ENCODE results near the gene SLC26A9. TPM values are rescaled to one million over a fixed set of nuclear protein-coding genes. Genes with fewer than 3 reads are reported as not detected.

The SLC26A9 gene
- total RNA-seq, 1 donor from 2014 or later, result not detected

DNA sequence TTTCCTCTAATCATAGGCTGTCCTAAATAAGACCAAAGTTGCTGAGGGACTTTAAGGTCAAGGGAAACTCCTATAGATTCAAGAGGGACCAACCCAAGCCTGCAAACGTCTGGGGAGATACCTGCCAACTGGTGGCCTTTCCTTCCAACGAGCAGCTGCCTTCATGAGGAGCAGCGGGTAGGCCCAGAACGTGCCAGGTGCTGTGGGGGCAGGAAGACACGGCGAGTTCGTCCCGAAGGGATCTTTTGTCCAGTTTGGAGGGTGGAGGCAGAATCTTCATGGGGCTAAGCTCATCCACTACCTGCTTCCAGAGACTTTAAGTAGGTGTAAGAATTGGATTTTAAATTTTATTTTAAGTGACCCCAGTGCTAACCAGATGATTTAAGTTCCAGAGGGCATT is 26.0 kb upstream of the SLC26A9 start:
- Histone ChIP-seq H3K27ac (no peak overlapping the region), H3K79me2 (ENCODE audit: low read depth) (no peaks in the 10 kb centered on the region), H3K27me3 (no peaks in the 10 kb centered on the region), H4K20me1 (ENCODE audit: low read depth) (peaks cover 3% of the 10 kb centered on the region), H2AFZ (replicated peaks) (no peak overlapping the region), H3K4me3 (no peak overlapping the region), H3K9ac (no peak overlapping the region), H3K9me3 (ENCODE audit: low read depth) (no peaks in the 10 kb centered on the region), H3K4me2 (no peak overlapping the region), H3K36me3 (no peaks in the 10 kb centered on the region), H3F3A (ENCODE audit: low read depth) (peaks cover 12% of the 10 kb centered on the region), H3K4me1 (peaks cover 19% of the 10 kb centered on the region)
- Mint-ChIP-seq H3K4me1 (peaks cover 17% of the 10 kb centered on the region), H3K27ac (no peak overlapping the region), H3K4me3 (no peak overlapping the region), H3K27me3 (ENCODE audit: insufficient read depth, low read depth) (peaks cover 7% of the 10 kb centered on the region), H3K9me3 (no peaks in the 10 kb centered on the region), H3K36me3 (no peaks in the 10 kb centered on the region)
- TF ChIP-seq, protein P1, sequence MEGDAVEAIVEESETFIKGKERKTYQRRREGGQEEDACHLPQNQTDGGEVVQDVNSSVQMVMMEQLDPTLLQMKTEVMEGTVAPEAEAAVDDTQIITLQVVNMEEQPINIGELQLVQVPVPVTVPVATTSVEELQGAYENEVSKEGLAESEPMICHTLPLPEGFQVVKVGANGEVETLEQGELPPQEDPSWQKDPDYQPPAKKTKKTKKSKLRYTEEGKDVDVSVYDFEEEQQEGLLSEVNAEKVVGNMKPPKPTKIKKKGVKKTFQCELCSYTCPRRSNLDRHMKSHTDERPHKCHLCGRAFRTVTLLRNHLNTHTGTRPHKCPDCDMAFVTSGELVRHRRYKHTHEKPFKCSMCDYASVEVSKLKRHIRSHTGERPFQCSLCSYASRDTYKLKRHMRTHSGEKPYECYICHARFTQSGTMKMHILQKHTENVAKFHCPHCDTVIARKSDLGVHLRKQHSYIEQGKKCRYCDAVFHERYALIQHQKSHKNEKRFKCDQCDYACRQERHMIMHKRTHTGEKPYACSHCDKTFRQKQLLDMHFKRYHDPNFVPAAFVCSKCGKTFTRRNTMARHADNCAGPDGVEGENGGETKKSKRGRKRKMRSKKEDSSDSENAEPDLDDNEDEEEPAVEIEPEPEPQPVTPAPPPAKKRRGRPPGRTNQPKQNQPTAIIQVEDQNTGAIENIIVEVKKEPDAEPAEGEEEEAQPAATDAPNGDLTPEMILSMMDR (IDR thresholded peaks at IDR 0.05), result no peak
- TF ChIP-seq EZH2 (IDR thresholded peaks at IDR 0.05) (no peak), EZH2phosphoT487 (IDR thresholded peaks at IDR 0.05) (no peak)
- DNase-seq (ENCODE audit: low spot score), result no peak

DNA sequence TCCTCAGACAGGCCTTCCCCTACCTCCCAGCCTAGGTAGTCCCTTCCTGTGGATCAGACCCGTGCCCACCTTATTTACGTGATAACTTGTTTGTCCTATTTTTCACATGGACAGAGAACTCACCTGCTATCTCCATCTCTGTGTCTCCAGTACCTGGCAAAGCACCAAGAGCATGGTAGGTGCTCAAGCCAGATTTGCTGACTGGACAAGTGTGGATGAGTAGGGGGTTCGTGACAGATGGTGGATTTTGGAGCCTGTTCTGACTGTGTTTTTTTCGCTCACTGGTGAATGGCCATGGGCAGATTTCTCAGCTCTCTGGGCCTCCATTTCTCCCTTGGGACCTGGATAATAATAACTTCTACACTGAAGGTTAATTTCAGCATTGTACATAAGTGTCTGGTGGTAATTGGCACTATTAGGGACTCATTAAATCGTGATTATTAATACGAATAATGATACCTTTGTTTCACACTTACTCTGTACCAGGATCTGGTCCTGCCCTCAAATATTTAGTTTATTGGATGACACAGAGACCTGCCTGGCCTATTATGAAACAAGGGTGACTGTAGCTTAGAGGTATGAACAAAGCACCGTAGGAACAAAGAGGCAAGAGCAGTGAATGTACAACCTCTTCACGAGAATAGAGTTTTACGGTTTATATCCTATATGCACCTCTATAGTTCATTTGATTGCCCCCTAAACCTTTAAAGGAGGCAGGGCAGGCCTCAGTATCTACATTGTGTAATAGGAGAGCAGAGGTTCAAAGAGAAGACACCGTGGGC is 24.5 kb upstream of the SLC26A9 start:
- no peaks in the 10 kb centered on the region for H3F3A ChIP-seq (ENCODE audit: low read depth)
- Mint-ChIP-seq H3K27ac (peak overlapping the region; percentile 32), H3K4me3 (no peak overlapping the region)

DNA sequence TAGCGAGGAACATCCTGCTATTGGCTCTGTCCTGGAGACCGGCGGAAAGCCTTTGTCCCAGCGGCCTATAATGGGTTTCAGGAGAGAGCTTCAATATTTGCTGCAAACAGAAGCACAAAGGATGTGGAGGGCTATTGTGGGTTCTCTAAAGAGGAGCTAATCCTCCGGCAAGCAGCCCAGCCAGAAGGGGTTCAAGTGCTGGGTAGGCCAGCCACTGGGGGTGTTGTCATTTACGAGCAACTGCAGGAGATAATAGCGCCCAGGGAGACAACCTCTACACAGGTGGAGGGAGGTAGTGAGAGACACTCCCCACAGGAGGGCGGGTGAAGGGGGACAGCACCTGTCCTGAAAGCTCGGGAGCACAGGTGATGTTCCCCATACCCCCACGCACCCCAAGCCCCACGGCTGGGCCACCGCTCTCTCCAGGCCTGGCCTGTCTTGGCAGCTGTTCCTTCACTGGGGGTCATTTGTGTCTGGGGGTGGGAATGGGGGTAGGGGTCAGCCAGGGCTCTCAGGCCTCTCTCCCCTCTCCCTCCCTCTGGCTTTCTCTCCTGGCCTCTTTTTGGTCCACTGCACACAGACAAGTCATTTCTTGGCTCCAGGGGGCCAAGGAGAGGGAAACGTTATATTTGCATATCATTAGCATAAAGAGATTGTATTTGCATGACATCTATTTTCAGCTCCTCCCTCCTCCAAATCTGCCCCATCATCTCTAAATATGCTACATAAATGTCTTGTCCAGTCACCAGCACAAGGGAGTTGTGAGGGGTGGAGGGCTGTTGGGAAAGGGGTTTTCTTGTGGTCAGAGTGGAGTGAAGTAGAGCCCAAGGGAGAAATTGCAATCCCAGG is 22.0 kb upstream of the SLC26A9 start:
- TF ChIP-seq, protein P1 (IDR thresholded peaks at IDR 0.05), result no peak
- no peak for TF ChIP-seq EZH2phosphoT487 (IDR thresholded peaks at IDR 0.05)
- no peak for TF ChIP-seq EZH2 (IDR thresholded peaks at IDR 0.05)

More for the DNA sequence above, 24.5 kb upstream of the SLC26A9 start:
- Histone ChIP-seq H2AFZ (replicated peaks) (no peak overlapping the region), H3K27me3 (no peaks in the 10 kb centered on the region), H3K9ac (no peak overlapping the region), H3K79me2 (ENCODE audit: low read depth) (no peaks in the 10 kb centered on the region), H3K4me2 (no peak overlapping the region), H3K27ac (no peak overlapping the region), H3K4me1 (peaks cover 19% of the 10 kb centered on the region), H3K9me3 (ENCODE audit: low read depth) (no peaks in the 10 kb centered on the region), H4K20me1 (ENCODE audit: low read depth) (peaks cover 3% of the 10 kb centered on the region), H3K36me3 (no peaks in the 10 kb centered on the region), H3K4me3 (no peak overlapping the region)
- no peaks in the 10 kb centered on the region for H3K9me3 Mint-ChIP-seq
- no peak for DNase-seq (ENCODE audit: low spot score)
- H3K4me1 Mint-ChIP-seq, result peaks cover 17% of the 10 kb centered on the region
- H3K27me3 Mint-ChIP-seq (ENCODE audit: insufficient read depth, low read depth), result peaks cover 8% of the 10 kb centered on the region
- TF ChIP-seq EZH2phosphoT487 (IDR thresholded peaks at IDR 0.05), result no peak
- TF ChIP-seq EZH2 (IDR thresholded peaks at IDR 0.05), result no peak
- TF ChIP-seq, protein P1 (IDR thresholded peaks at IDR 0.05), result no peak
- H3K36me3 Mint-ChIP-seq, result no peaks in the 10 kb centered on the region

More for the DNA sequence above, 22.0 kb upstream of the SLC26A9 start:
- peaks cover 15% of the 10 kb centered on the region for H3K27me3 Mint-ChIP-seq (ENCODE audit: insufficient read depth, low read depth)
- Histone ChIP-seq H3K4me3 (no peak overlapping the region), H4K20me1 (ENCODE audit: low read depth) (peaks cover 3% of the 10 kb centered on the region), H3K36me3 (no peaks in the 10 kb centered on the region), H3K9ac (no peak overlapping the region), H3K4me1 (peaks cover 19% of the 10 kb centered on the region), H3K27me3 (no peaks in the 10 kb centered on the region), H2AFZ (replicated peaks) (no peak overlapping the region), H3K27ac (no peak overlapping the region), H3K79me2 (ENCODE audit: low read depth) (no peaks in the 10 kb centered on the region), H3K4me2 (peak overlapping the region; percentile 60), H3K9me3 (ENCODE audit: low read depth) (no peaks in the 10 kb centered on the region), H3F3A (ENCODE audit: low read depth) (no peaks in the 10 kb centered on the region)
- H3K4me1 Mint-ChIP-seq, result peaks cover 31% of the 10 kb centered on the region
- H3K9me3 Mint-ChIP-seq, result no peaks in the 10 kb centered on the region
- peak overlapping the region; percentile 42 for H3K27ac Mint-ChIP-seq
- H3K4me3 Mint-ChIP-seq, result no peak overlapping the region
- peak; percentile 62 for DNase-seq (ENCODE audit: low spot score)
- no peaks in the 10 kb centered on the region for H3K36me3 Mint-ChIP-seq
